ENCODE results near the gene MEIOSIN.
"Not testable (repeated sequence)": the region's sequence is repeated elsewhere in the genome, so short reads cannot be mapped to it uniquely, and the experiment has no call there.

The MEIOSIN gene

DNA sequence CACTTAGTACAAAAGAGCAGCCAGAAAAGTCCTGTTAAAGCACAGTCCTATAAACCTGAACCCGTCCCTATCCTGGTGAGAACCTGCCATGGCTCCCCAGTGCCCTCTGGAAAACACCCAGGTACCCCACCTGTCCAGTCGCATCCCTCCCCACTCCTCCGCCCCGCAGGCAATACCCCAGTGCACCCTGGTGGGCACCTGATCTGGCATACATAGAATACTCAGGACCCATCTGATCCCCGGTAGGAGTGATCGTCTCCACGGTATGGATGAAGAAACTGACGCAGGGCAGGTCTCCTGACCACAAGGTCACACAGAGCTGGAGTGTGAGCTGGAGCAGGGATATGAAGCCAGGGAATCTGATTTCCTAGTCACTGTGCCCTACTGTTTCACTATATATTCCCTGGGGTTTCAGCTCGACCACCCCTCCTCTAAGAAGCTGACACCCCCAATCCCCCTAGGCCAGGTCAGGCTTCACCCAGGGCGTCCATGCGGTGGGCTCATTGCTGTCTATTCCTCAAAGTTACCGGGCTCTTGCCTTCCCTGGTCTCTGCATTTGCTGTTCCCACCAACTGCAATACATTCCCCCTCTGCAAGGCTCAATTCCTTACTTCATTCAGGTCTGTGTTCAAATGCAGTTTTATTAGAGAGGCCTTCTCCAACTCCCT lies 15.1 kb upstream of the MEIOSIN start:
- no peak for DNase-seq (ENCODE audit: low read depth in 2 of 2)

DNA sequence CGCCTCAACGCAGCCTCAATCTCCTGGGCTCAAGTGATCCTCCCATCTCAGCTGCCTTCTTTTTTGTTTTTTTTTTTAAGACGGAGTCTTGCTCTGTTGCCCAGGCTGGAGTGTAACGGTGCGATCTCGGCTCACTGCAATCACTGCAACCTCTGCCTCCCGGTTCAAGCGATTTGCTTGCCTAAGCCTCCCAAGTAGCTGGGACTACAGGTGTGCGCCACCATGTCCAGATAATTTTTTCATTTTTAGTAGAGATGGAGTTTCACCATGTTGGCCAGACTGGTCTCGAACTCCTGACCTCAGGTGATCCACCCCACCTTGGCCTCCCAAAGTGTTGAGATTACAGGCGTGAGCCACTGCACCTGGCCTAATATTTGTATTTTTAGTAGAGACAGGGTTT lies 13.2 kb upstream of the MEIOSIN start:
- not testable (repeated sequence) for DNase-seq (ENCODE audit: low read depth in 2 of 2)

DNA sequence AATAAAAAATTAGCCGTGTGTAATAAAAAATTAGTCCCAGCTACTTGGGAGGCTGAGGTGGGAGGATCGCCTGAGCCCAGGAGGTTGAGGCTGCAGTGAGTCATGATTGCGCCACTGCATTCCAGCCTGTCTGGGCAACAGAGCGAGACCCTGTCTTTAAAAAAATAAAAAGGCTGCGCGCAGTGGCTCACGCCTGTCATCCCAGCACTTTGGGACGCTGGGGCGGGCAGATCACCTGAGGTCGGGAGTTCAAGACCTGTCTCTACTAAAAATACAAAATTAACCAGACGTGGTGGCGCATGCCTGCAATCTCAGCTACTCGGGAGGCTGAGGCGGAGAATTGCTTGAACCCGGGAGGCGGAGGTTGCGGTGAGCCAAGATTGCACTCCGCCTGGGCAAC lies 4.6 kb upstream of the MEIOSIN start:
- not testable (repeated sequence) for DNase-seq (ENCODE audit: low read depth in 2 of 2)

DNA sequence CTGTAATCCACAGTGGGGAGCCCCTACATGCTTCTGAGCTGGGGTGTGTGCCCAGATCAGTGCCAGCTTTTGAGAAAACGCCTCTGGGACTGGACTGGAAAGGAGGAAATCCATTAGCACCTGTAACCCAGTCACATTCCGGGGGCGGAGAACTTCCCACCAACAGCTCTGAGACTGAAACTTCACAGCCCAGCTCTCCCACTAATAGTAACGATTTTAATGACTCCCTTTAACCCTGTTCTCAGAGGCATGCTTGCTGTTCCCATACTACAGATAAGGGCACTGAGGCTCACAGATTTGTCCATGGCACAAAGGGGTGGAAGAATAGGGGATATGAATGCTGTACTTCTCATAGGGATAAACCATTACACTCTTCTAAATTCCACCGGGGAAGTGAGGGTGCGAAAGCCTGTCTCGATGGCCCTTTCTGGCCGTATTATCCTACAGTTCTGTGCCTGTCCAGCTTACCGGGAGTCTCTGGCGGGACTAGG lies 3.4 kb upstream of the MEIOSIN start:
- no peak for DNase-seq (ENCODE audit: low read depth in 2 of 2)

DNA sequence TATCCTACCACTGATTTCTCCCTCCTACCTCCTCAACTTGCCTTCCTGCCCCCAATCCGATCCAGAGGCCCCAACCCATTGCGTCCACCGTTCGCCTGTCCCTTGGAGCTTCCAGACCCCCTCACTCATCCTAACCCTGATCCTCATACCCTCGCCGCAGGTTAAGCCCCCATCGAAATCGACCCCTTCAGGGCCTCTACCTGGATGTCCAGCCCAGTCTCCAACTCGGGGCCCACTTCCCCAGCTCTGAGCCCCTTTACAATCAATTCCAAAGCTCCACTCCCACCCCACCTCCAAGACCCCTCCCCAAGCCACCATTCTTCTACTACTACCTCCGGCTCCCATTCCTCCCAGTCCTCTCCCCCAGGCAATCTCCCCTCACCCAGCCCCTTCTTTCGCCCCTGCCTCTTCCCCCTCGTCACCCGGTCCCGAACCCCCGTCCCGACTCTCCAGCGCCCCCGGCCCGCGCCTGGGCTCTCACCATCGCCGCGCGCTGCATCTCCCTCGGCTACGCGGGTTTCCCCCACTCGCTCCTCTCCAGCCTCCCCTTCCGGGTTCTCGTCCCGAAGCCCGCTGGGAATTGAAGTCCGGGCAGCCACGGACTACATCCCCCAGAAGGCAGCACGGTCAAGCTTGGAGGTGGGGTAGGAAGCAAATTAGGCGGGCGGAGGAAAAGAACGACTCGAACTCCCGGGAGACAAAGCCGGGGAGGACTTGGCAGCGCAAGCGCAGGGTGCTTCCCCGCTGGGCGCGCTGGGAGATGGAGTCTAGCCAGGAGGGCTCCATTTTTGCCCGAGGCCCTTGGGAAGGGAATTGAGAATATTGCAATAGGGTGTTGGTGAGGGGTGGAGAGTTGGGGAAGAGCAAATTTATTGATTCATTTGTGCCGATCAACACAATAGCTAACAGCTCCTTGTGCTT lies 2.6 kb upstream of the MEIOSIN start, which contains the start of gene FBXO46:
Gene FBXO46 (minus strand): TSS at position 529 of the 921 bp plus-strand sequence. CDS start 17,401 bp downstream, outside the sequence.
- peak; percentile 83 to 87 for DNase-seq (ENCODE audit: low read depth in 2 of 2)

DNA sequence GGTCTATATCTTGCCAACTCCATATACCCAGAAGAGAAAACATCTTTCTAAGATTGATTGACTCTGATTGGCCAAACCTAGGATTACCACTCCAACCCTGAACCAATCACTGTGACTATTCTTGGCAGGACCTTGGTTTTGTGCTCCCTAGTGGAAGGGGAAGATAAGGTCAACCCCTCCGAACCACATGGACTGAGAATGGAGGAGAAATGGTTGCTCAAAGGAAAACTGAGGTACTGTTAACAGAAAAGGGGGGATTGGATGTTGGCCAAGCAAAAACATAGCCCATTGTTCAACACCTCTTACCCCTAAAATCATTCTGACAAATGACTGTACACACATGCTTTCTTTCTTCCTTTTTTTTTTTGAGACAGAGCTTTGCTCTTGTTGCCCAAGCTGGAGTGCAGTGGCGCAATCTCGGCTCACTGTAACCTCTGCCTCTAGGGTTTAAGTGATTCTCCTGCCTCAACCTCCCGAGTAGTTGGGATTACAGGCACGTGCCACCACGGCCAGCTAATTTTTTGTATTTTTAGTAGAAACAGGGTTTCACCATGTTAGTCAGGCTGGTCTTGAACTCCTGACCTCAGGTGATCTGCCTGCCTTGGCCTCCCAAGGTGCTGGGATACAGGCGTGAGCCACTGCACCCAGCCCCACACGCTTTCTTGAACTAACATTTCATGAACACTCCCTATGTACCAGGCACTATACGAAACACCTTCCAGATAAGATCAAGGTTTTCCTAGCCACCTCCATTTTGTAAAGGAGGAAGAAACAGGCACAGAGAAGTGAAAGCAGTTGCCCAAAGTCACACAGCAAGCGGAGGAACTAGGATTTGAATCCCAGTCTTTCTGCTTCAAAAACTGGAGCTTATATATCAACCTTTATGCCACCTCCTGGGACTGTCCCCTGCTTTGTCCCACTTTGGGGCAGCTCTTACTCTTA lies 6.5 kb downstream of the MEIOSIN start:
- no peak for DNase-seq (ENCODE audit: low read depth in 2 of 2)

DNA sequence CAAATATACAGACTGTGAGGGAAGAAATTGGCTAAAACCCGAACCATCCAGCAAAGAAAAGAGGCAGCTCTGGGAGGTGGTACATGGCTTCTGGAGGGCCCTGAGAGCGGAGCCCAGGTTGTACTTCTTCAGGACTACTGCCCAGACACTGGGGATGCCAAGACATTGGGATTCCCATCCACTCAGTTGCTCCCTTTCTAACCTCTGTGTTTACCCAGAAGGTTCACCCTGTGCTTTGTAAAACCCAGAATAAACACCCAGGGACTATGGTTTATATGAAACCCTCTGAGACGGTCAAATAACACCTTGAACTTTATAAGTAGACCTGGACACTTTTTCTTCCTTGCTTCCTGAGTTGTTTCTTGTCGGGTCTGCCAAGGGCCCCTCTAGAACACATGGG lies 9.7 kb downstream of the MEIOSIN start:
- DNase-seq (ENCODE audit: low read depth in 2 of 2) = no peak

DNA sequence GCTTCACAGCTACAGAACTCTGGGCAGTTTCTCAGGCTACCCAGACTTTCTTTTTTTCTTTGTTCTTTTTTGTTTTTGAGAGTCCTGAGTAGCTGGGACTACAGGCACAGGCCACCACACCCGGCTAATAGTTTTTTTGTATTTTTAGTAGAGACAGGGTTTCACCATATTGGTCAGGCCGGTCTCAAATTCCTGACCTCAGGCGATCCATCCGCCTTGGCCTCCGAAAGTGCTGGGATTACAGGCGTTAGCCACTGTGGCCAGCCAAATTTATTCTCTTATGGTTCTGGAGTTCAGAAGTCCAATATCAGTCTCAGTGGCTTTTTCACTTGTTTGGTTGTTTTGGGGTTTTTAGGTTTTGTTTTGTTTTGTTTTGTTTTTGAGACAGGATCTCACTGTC lies 12.4 kb downstream of the MEIOSIN start:
- DNase-seq (ENCODE audit: low read depth in 2 of 2) = no peak

DNA sequence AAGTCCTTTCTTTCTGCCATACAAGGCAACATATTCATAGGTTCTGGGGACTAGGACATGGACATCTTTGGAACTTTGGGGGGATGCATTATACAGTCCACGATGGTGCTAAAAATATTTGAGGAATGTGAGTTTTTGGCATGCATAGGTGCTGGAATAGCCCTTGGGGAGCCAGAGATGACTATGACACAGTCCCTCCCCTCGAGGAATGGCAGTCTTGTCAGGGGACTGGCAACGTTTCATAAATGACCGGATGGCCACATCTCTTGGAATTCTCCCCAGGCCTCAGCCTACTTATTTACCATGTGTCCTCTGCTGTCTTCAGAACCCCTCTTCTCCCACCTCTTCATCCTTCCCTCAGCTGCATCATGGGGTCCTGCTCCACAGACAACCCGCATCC lies 13.6 kb downstream of the MEIOSIN start:
- no peak for DNase-seq (ENCODE audit: low read depth in 2 of 2)

DNA sequence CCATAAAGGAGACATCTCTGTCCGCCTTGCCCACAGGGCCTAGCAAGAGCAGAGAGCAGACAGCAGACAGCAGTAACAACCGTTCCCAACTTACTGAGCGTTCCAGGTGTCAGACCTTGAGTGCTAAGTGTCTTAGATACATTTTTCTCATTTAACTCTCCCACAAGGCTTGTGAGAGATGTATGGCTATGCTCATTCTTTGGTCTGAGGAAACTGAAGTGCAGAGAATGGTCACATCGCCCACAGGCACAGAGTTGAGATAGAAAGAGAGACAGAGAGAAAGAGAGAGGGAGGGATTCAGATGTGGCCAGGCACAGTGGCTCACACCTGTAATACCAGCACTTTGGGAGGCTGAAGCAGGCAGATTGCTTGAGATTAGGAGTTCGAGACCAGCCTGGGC lies 14.3 kb downstream of the MEIOSIN start:
- DNase-seq (ENCODE audit: low read depth in 2 of 2) = no peak

DNA sequence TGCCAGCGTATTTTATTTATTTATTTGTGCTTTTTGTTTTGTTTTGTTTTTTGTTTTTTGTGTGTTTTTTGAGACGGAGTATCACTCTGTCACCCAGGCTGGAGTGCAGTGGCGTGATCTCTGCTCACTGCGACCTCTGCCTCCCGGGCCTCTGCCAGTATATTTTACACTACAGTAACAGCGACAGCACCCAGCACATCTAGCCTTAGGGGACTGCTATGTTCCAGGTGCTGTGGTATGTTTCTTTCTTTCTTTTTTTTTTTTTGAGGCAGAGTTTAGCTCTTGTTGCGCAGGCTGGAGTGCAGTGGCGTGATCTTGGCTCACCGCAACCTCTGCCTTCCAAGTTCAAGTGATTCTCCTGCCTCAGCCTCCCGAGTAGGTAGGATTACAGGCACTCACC lies 18.2 kb downstream of the MEIOSIN start:
- DNase-seq (ENCODE audit: low read depth in 2 of 2) = not testable (repeated sequence)

DNA sequence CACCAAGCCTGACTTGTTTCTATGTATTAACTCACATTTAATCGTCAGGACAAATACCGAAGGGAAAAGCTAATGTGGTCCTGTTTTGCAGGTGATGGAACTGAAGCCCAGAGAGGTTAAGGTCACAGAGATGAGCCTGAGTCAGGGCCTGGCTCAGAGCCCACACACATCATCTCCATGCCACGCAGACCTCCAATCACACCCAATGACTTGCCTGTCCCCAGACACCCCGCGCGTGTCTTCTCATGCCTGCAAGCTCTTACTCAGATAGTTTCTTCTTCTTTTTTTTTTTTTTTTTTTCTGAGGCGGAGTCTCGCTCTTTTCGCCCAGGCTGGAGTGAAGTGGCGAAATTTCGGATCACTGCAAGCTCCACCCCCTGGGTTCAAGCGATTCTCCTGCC lies 19.4 kb downstream of the MEIOSIN start:
- DNase-seq (ENCODE audit: low read depth in 2 of 2) = no peak

DNA sequence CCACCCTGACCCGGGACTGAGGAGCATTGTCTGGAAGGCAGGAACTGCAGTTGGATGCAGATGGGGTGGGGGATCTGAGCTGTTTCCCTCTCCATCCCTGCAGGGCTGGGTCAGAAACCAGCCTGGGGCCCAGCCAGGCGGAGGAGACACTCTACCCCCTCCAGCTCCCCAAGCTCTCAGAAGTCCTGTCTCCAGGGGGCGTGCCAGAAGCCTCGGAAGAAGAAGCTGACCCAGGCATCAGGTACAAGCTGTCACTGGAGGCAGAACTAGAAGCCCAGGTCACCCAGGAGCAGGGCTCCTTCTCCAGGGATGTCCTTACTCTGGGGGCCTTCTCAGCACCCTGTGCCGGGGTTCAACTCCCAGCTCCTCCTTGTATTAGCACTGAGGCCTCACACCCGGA lies 20.3 kb downstream of the MEIOSIN start:
- DNase-seq (ENCODE audit: low read depth in 2 of 2) = no peak

DNA sequence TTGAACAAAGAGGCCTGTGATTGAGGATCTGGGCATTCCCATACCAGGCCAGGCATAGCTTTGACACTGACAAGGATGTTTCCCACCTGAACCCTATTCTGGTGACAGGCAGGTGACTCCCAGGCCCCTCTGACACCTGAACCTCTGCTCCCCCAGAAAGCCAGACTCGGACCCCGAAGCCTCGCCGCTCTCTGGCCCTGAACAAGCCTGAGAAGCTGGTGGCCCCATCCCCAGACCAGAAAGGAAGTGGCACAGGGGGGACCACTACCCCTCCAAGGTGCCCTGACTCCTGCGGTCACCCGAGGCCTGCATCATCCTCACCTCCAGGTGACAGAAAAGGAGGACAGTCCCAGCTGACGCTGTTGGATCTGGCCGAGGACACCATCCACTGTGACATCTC lies 21.1 kb downstream of the MEIOSIN start:
- DNase-seq (ENCODE audit: low read depth in 2 of 2) = no peak

DNA sequence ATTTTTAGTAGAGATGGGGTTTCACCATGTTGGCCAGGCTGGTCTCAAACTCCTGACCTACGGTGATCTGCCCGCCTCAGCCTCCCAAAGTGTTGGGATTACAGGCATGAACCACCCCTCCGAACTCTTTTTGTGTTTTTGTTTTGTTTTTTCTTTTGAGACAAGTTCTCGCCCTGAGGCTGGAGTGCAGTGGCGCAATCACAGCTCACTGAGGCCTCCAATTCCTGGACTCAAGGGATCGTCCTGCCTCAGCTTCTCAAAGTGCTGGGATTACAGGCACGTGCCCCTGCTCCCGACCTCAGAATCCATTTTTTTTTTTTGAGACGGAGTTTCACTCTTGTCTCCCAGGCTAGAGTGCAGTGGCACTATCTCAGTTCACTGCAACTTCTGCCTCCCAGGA lies 24.5 kb downstream of the MEIOSIN start:
- DNase-seq (ENCODE audit: low read depth in 2 of 2) = no peak

DNA sequence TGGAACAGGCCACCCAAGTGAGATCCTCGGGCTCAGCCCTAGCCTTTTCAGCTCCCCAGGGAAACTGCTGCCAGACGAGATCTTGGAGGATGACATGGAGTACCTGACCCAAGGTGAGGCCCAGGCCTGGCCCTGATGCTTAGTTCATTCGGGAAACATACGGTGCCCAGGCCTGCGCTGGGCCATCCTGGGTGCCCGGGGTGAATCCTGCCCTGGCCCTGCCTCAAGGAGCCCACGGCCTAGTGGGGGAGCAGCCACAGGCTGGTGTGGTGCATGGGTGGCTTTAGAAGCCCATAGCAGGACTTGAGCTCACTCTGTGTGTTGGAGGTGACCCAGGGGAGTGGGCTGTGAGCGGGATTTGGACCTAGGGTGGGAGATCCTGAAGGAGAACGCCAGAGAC lies 25.7 kb downstream of the MEIOSIN start:
- no peak for DNase-seq (ENCODE audit: low read depth in 2 of 2)

DNA sequence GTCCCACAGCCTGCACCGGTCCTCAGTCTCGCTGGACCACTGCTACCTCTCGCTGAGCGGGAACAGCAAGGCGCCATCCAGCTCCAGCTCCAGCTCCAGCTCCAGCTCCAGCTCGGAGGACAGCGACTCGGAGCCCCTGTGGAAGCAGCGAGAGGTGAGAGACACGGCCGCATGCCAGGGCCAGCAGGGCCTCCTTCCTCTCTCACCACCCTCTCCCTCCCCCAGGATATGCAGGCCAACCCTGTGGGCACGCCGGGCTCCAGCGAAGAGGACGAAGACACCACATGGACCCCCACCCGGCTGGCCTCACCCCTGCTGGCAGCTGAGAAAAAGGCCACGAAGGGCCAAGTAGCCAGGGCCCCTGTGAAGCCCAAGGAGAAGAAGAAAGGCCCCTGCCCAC lies 28.5 kb downstream of the MEIOSIN start:
- no peak for DNase-seq (ENCODE audit: low read depth in 2 of 2)

DNA sequence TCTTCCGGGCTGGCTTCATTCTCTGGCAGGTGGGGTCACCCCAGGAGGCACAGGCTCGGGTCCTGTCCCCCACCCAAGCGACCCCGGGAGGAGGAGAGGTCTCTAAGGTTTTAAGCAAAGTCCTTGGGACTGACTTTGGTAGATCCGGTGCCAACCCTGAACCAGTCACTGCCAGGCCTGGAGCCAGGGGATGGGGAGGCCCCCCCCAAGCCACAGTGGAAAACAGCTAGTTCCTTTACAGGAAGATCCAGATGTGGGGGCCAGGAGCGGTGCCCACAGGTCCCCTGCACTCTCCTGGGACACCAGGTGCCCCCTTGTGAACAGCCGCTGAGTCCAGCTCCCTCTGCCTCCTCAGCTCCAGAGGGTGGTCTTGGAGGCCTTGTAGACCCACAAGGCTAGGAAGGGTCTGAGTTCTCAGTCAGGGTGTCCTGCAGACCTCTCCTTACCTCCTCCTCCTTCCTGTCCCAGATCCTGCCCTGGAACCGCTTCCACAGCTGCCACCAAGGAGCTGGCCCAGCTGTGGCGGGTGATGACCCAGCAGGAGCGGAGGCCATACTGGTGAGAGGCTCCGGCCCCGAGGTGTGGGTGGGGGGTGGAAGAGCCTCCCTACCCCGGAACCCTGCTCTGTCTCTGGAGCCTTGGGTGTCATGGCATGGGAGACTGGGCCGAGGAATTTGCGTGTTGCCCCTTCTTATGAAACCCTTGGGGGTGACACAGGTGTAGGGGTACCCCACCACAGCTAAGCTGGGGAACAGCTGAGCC lies 29.8 kb downstream of the MEIOSIN start:
- no peak for DNase-seq (ENCODE audit: low read depth in 2 of 2)

DNA sequence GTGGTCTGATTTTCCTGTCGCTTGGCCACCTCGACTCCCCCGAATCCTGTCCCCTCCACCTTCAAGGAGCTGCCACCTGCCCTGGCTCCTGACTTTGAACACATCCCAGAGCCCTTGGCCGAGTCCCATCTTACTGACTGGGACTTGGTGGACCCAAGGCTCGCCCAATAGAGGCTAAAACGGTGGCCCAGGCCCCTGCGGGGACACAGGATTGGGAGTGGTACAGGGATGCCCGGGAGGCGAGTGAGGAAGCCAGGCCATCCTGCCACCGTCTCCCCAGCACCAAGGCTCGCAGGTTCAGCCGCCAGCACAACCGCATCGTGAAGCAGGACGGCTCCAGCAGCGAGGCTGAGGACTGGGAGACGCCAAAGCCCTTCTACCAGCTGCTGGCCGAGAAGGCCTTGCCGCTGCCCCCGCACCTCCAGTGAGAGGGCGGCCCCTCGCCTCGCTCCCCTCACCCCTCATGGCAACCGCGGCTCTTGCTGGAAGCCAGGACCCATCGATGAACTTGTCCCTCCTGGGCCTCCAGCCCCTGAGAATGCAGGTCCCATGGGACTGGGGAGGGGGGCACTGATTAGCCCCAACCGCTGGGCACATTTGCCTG lies 30.6 kb downstream of the MEIOSIN start:
- DNase-seq (ENCODE audit: low read depth in 2 of 2) = no peak

DNA sequence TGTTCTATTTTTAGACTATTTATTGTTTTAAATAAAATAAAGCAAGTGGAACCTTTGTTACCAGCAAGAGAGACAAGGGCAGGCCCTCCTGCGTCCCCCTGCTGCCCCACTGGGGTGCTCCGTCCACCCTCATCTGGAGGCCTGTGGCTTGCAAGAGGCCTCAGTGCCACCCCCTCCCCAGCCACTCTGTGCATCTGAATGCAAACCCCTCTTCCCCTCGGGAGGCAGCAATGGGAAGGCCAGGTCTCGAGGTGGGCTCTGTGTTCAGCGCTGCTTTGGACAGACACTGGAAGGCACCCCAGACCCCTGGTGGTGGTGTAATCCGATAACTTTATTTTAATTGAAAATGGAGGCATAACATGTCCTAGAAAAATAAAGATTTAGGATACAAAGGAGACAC lies 31.2 kb downstream of the MEIOSIN start:
- DNase-seq (ENCODE audit: low read depth in 2 of 2) = no peak

All from stimulated activated CD8-positive, alpha-beta memory T cell treated with anti-CD3 and anti-CD28 coated beads, Interleukin-15, amount 100 ng/mL, for 4 hours (primary cell).